Tibial artery (tissue), 4 donors: ENCODE measurements around the gene TPH2.

Source experiments
- DNase-seq, 2 donors: peaks; one replicate each; pipeline ENCODE4 v3.0.0-alpha.2; 2019
- H3K27ac ChIP-seq, 2 donors: fragments of 200-600 bp; sonication (generic) in 1 of 2; 1 replicate in 1 of 2; 2 replicates in 1 of 2; pipeline ENCODE4 v1.5.1; 2018 to 2019; ENCODE audit warnings: mild to moderate bottlenecking in 1 of 2
- H3K27me3 ChIP-seq, 2 donors: fragments of 200-600 bp; sonication (generic) in 1 of 2; one replicate each; pipeline versions ENCODE4 v1.5.1 to v1.6.0; 2016 to 2019
- H3K36me3 ChIP-seq, 3 donors: fragments of 200-600 bp; sonication (generic) in 2 of 3; one replicate each; pipeline ENCODE4 v1.5.1; 2016 to 2019; ENCODE audit warnings: mild to moderate bottlenecking in 2 of 3
- H3K4me1 ChIP-seq, 4 donors: fragments of 200-600 bp; sonication (generic) in 2 of 4; 1 replicate in 3 of 4; 2 replicates in 1 of 4; pipeline ENCODE4 v1.5.1; 2016 to 2019
- H3K4me3 ChIP-seq, 2 donors: fragments of 200-600 bp; sonication (generic) in 1 of 2; 1 replicate in 1 of 2; 2 replicates in 1 of 2; pipeline ENCODE4 v1.5.1; 2018 to 2019; ENCODE audit warnings: mild to moderate bottlenecking in 2 of 2
- H3K9me3 ChIP-seq, 3 donors: fragments of 200-600 bp; sonication (generic) in 1 of 3; one replicate each; pipeline ENCODE4 v1.5.1; 2016 to 2019
- CTCF ChIP-seq, 2 experiments: fragments of 200-600 bp in 1 of 2; fragments of 450-650 bp in 1 of 2; IDR thresholded peaks; one replicate each; pipeline ENCODE4 v1.5.1; 2017 to 2019; ENCODE audit warnings: antibody characterized with exemption in 2 of 2, mild to moderate bottlenecking in 1 of 2, moderate library complexity in 1 of 2
- intact Hi-C: fragments of 100-400 bp; cut with DNase I; formaldehyde crosslinking; loops from one replicate; pipeline ENCODE4 v1.15.0; 2023; ENCODE audit warnings: low total_unique reads

TPH2 gene

GRCh38 chr12:72015895-72016294, 77.2 kb downstream of the TPH2 start:
- H3K4me3 ChIP-seq: no peak overlapping the region
- no peak overlapping the region for H3K27ac ChIP-seq
- no peaks in the 10 kb centered on the region for H3K36me3 ChIP-seq
- no peak for DNase-seq
- peaks cover 0 to 13% (median 8%) of the 10 kb centered on the region in 4 donors for H3K4me1 ChIP-seq
- H3K27me3 ChIP-seq: no peaks in the 10 kb centered on the region
- TF ChIP-seq CTCF (IDR thresholded peaks at IDR 0.05): no peak
- intact Hi-C loops: no loop called here
- no peaks in the 10 kb centered on the region for H3K9me3 ChIP-seq

GRCh38 chr12:72017054-72017651, 78.5 kb downstream of the TPH2 start:
- intact Hi-C loops: no loop called here

GRCh38 chr12:72018036-72018435, 79.4 kb downstream of the TPH2 start:
- Histone ChIP-seq H3K4me3 (no peak overlapping the region), H3K9me3 (no peaks in the 10 kb centered on the region), H3K27me3 (no peaks in the 10 kb centered on the region), H3K36me3 (no peaks in the 10 kb centered on the region), H3K27ac (no peak overlapping the region), H3K4me1 (no peaks in the 10 kb centered on the region)
- no peak for DNase-seq
- TF ChIP-seq CTCF (IDR thresholded peaks at IDR 0.05): no peak
- intact Hi-C loops: no loop called here

More at GRCh38 chr12:72017054-72017651, 78.5 kb downstream of the TPH2 start:
- DNase-seq: peak; percentile 58 to 72
- Histone ChIP-seq H3K9me3 (no peaks in the 10 kb centered on the region), H3K4me1 (peaks cover 0 to under 1% (median 0%) of the 10 kb centered on the region in 4 donors), H3K4me3 (no peak overlapping the region), H3K27me3 (no peaks in the 10 kb centered on the region), H3K36me3 (no peaks in the 10 kb centered on the region), H3K27ac (no peak overlapping the region)
- peak; percentile 63 to 74 for TF ChIP-seq CTCF (IDR thresholded peaks at IDR 0.05)

GRCh38 chr12:72024613-72025012, 86.0 kb downstream of the TPH2 start:
- Histone ChIP-seq H3K4me1 (no peaks in the 10 kb centered on the region), H3K9me3 (no peaks in the 10 kb centered on the region), H3K36me3 (no peaks in the 10 kb centered on the region), H3K4me3 (no peak overlapping the region), H3K27ac (no peak overlapping the region), H3K27me3 (no peaks in the 10 kb centered on the region)
- intact Hi-C loops: no loop called here
- TF ChIP-seq CTCF (IDR thresholded peaks at IDR 0.05): no peak
- no peak for DNase-seq

- DNase-seq: no peak
These were observed 86.9 kb downstream of the TPH2 start for GRCh38 chr12:72025524-72025923.

More at GRCh38 chr12:72025524-72025923, 86.9 kb downstream of the TPH2 start:
- Histone ChIP-seq H3K4me1 (no peaks in the 10 kb centered on the region), H3K9me3 (no peaks in the 10 kb centered on the region), H3K27ac (no peak overlapping the region), H3K36me3 (no peaks in the 10 kb centered on the region), H3K4me3 (no peak overlapping the region), H3K27me3 (no peaks in the 10 kb centered on the region)
- TF ChIP-seq CTCF (IDR thresholded peaks at IDR 0.05): no peak
- intact Hi-C loops: no loop called here
